SK-N-SH (cell line): ENCODE measurements around the gene TBX20.

Experiments used
- CTCF ChIP-seq: fragments of 200-600 bp; sonication (generic); IDR thresholded peaks from 2 replicates; pipeline ENCODE4 v1.6.1; 2017; ENCODE audit warnings: antibody characterized with exemption, mild to moderate bottlenecking, moderate library complexity
- EZH2phosphoT487 ChIP-seq: fragments of 200-600 bp; sonication (generic); IDR thresholded peaks from 2 replicates; pipeline ENCODE4 v1.6.1; 2017; ENCODE audit warnings: low read depth, mixed run types, mild to moderate bottlenecking, antibody characterized with exemption, moderate library complexity, borderline replicate concordance
- IRF3 ChIP-seq: fragments of 150-350 bp; IDR thresholded peaks from 2 replicates; pipeline ENCODE4 v1.6.1; 2016; ENCODE audit warnings: mild to moderate bottlenecking, low read depth, low read length
- MAX ChIP-seq: IDR thresholded peaks from 2 replicates; pipeline ENCODE4 v1.4.0; 2012; ENCODE audit warnings: low read depth
- MXI1 ChIP-seq: IDR thresholded peaks from 2 replicates; pipeline ENCODE4 v1.6.1; 2012; ENCODE audit warnings: mild to moderate bottlenecking, low read depth, low read length, improper control_type of control experiment
- SMC3 ChIP-seq: IDR thresholded peaks from 2 replicates; pipeline ENCODE4 v1.6.1; 2012; ENCODE audit warnings: low read depth, low read length, improper control_type of control experiment
- TAF1 ChIP-seq: IDR thresholded peaks from 2 replicates; pipeline ENCODE4 v1.6.1; 2012; ENCODE audit warnings: low read depth, mild to moderate bottlenecking, low read length, moderate library complexity, borderline replicate concordance
- TF ChIP-seq, protein P1 (sequence below): IDR thresholded peaks from 2 replicates; pipeline ENCODE4; 2012
- TF ChIP-seq, protein P2 (sequence below): IDR thresholded peaks from 2 replicates; pipeline ENCODE4 v1.4.0; 2012; ENCODE audit warnings: low read depth, borderline replicate concordance
- TF ChIP-seq, protein P3 (sequence below): IDR thresholded peaks from 2 replicates; pipeline ENCODE4 v1.6.1; 2012; ENCODE audit warnings: mild to moderate bottlenecking, low read depth, low read length, moderate library complexity

GRCh38 chr7:35241884-35242283, 12.0 kb downstream of the TBX20 start:
- TF ChIP-seq, protein P1, sequence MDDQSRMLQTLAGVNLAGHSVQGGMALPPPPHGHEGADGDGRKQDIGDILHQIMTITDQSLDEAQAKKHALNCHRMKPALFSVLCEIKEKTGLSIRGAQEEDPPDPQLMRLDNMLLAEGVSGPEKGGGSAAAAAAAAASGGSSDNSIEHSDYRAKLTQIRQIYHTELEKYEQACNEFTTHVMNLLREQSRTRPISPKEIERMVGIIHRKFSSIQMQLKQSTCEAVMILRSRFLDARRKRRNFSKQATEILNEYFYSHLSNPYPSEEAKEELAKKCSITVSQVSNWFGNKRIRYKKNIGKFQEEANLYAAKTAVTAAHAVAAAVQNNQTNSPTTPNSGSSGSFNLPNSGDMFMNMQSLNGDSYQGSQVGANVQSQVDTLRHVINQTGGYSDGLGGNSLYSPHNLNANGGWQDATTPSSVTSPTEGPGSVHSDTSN, result no peak
- TF ChIP-seq, protein P2, sequence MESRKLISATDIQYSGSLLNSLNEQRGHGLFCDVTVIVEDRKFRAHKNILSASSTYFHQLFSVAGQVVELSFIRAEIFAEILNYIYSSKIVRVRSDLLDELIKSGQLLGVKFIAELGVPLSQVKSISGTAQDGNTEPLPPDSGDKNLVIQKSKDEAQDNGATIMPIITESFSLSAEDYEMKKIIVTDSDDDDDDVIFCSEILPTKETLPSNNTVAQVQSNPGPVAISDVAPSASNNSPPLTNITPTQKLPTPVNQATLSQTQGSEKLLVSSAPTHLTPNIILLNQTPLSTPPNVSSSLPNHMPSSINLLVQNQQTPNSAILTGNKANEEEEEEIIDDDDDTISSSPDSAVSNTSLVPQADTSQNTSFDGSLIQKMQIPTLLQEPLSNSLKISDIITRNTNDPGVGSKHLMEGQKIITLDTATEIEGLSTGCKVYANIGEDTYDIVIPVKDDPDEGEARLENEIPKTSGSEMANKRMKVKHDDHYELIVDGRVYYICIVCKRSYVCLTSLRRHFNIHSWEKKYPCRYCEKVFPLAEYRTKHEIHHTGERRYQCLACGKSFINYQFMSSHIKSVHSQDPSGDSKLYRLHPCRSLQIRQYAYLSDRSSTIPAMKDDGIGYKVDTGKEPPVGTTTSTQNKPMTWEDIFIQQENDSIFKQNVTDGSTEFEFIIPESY, result no peak
- no peak for TF ChIP-seq IRF3
- no peak for TF ChIP-seq MAX
- TF ChIP-seq CTCF, result peak; percentile 45
- no peak for TF ChIP-seq MXI1
- TF ChIP-seq SMC3, result peak; percentile 54
- TF ChIP-seq EZH2phosphoT487, result no peak
- TF ChIP-seq, protein P3, sequence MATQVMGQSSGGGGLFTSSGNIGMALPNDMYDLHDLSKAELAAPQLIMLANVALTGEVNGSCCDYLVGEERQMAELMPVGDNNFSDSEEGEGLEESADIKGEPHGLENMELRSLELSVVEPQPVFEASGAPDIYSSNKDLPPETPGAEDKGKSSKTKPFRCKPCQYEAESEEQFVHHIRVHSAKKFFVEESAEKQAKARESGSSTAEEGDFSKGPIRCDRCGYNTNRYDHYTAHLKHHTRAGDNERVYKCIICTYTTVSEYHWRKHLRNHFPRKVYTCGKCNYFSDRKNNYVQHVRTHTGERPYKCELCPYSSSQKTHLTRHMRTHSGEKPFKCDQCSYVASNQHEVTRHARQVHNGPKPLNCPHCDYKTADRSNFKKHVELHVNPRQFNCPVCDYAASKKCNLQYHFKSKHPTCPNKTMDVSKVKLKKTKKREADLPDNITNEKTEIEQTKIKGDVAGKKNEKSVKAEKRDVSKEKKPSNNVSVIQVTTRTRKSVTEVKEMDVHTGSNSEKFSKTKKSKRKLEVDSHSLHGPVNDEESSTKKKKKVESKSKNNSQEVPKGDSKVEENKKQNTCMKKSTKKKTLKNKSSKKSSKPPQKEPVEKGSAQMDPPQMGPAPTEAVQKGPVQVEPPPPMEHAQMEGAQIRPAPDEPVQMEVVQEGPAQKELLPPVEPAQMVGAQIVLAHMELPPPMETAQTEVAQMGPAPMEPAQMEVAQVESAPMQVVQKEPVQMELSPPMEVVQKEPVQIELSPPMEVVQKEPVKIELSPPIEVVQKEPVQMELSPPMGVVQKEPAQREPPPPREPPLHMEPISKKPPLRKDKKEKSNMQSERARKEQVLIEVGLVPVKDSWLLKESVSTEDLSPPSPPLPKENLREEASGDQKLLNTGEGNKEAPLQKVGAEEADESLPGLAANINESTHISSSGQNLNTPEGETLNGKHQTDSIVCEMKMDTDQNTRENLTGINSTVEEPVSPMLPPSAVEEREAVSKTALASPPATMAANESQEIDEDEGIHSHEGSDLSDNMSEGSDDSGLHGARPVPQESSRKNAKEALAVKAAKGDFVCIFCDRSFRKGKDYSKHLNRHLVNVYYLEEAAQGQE, result no peak
- TF ChIP-seq TAF1, result no peak
